NB4 (cell line): ENCODE results near the gene C19orf53.

ENCODE experiments used
- POLR2A ChIP-seq: IDR thresholded peaks from 2 replicates; pipeline ENCODE4 v1.6.1; 2011; ENCODE audit warnings: mild to moderate bottlenecking; ENCODE audit not compliant: insufficient read length; ENCODE audit errors: extremely low read depth
- TF ChIP-seq, protein P1 (sequence below): IDR thresholded peaks from one replicate; pipeline ENCODE4 v1.5.1; 2012; ENCODE audit warnings: low read depth, low read length
- TF ChIP-seq, protein P2 (sequence below): IDR thresholded peaks from 2 replicates; pipeline ENCODE4 v1.6.1; 2011; ENCODE audit warnings: low read depth, low read length

DNA sequence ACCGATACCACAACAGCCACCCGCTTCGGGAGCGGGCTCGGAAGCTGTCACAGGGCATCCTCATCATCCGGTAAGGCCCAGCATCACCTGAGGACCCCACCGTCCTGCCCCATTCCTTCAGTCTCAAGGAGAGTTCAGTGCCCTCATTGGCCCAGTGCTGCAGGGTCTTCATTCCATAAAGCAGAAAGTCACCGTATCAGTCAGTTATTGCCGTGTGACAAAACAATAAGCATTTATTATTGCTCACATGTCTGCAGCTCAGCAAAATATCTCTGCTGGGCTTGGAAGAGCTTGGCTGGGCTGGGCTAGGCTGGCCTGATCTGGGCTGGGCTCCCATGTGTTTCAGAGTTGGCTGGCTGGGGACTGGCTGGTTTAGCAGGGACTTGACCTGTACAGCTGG is 18.0 kb upstream of the C19orf53 start:
- no peak for TF ChIP-seq POLR2A
- TF ChIP-seq, protein P1, sequence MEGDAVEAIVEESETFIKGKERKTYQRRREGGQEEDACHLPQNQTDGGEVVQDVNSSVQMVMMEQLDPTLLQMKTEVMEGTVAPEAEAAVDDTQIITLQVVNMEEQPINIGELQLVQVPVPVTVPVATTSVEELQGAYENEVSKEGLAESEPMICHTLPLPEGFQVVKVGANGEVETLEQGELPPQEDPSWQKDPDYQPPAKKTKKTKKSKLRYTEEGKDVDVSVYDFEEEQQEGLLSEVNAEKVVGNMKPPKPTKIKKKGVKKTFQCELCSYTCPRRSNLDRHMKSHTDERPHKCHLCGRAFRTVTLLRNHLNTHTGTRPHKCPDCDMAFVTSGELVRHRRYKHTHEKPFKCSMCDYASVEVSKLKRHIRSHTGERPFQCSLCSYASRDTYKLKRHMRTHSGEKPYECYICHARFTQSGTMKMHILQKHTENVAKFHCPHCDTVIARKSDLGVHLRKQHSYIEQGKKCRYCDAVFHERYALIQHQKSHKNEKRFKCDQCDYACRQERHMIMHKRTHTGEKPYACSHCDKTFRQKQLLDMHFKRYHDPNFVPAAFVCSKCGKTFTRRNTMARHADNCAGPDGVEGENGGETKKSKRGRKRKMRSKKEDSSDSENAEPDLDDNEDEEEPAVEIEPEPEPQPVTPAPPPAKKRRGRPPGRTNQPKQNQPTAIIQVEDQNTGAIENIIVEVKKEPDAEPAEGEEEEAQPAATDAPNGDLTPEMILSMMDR = no peak
- TF ChIP-seq, protein P2, sequence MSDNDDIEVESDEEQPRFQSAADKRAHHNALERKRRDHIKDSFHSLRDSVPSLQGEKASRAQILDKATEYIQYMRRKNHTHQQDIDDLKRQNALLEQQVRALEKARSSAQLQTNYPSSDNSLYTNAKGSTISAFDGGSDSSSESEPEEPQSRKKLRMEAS = no peak
